A673 (cell line): ENCODE measurements around the gene BPIFB1. TPM values are rescaled to one million over a fixed set of nuclear protein-coding genes. Genes with fewer than 3 reads are reported as not detected.

ENCODE experiments used
- BruUV-seq: library from RNA; stranded (reverse); fragments of 400-500 nt; replicated peaks from 2 replicates; lab custom pipeline; 2021; lab: Mats Ljungman, UMichigan
- CTCF ChIA-PET: fragments of 300-600 bp; sonication (Branson Sonifier 250); formaldehyde crosslinking; loops from one replicate; lab custom pipeline; 2022; ENCODE audit warnings: antibody characterized with exemption; lab: Charles Lee
- POLR2A ChIA-PET: fragments of 300-600 bp; sonication (Branson Sonifier 250); formaldehyde crosslinking; loops from one replicate; lab custom pipeline; 2022; ENCODE audit warnings: antibody characterized with exemption; ENCODE audit not compliant: low non-redundant PET; lab: Charles Lee
- DNase-seq: peaks from one replicate; pipeline ENCODE4 v3.0.0-alpha.2; 2015; ENCODE audit warnings: low spot score
- H3K27ac ChIP-seq: fragments of 200-600 bp; sonication (generic); 2 replicates; pipeline ENCODE4 v1.5.1; 2016; ENCODE audit warnings: mixed run types, low read depth, mild to moderate bottlenecking, mixed read lengths, antibody characterized with exemption, low read length; ENCODE audit not compliant: poor library complexity, severe bottlenecking
- H3K27me3 ChIP-seq: fragments of 200-600 bp; sonication (generic); replicated peaks from 2 replicates; pipeline ENCODE4 v1.6.1; 2017; ENCODE audit warnings: mixed run types, low read depth, mild to moderate bottlenecking, mixed read lengths, antibody characterized with exemption, low read length; ENCODE audit not compliant: insufficient read depth, poor library complexity
- H3K36me3 ChIP-seq: fragments of 200-600 bp; sonication (generic); 2 replicates; pipeline ENCODE4 v1.6.1; 2016; ENCODE audit warnings: mixed run types, mild to moderate bottlenecking, mixed read lengths, antibody characterized with exemption, low read length; ENCODE audit not compliant: insufficient read depth, poor library complexity, severe bottlenecking
- H3K4me1 ChIP-seq: fragments of 200-600 bp; sonication (generic); 2 replicates; pipeline ENCODE4 v1.6.1; 2017; ENCODE audit warnings: mixed run types, mild to moderate bottlenecking, mixed read lengths, antibody characterized with exemption, low read length; ENCODE audit not compliant: insufficient read depth, poor library complexity, severe bottlenecking
- H3K4me3 ChIP-seq: fragments of 200-600 bp; sonication (generic); 2 replicates; pipeline ENCODE4 v1.5.1; 2016; ENCODE audit warnings: low read depth, mixed run types, mild to moderate bottlenecking, mixed read lengths, low read length; ENCODE audit not compliant: poor library complexity, severe bottlenecking
- H3K9me3 ChIP-seq: fragments of 200-600 bp; sonication (generic); 2 replicates; pipeline ENCODE4 v1.6.1; 2016; ENCODE audit warnings: mixed run types, low read depth, mild to moderate bottlenecking, mixed read lengths, antibody characterized with exemption, low read length; ENCODE audit not compliant: poor library complexity, severe bottlenecking
- CTCF ChIP-seq: fragments of 300-800, 200-600 bp; sonication (generic); conservative IDR thresholded peaks from 2 replicates; pipeline ENCODE4 v1.5.1; 2017; ENCODE audit warnings: low read depth, mild to moderate bottlenecking, antibody characterized with exemption, low read length, moderate library complexity, mixed read lengths
- EZH2 ChIP-seq: fragments of 200-600 bp; sonication (generic); IDR thresholded peaks from 2 replicates; pipeline ENCODE4 v1.6.1; 2017; ENCODE audit warnings: borderline replicate concordance, low read depth, mild to moderate bottlenecking, mixed read lengths, antibody characterized with exemption, low read length; ENCODE audit not compliant: poor library complexity, severe bottlenecking
- intact Hi-C: fragments of 100-400 bp; cut with micrococcal nuclease; formaldehyde crosslinking; loops from one replicate; pipeline ENCODE4 v1.10.0; 2022; ENCODE audit not compliant: unreplicated experiment
- total RNA-seq: library from RNA; stranded (reverse); gene quantifications from 2 replicates; pipeline ENCODE4 v1.2.3, GENCODE V29; 2021

BPIFB1 gene
- total RNA-seq, 1 experiment from 2014 or later, result not detected

GRCh38 chr20:33306807-33307206 lies 23.8 kb downstream of the BPIFB1 start:
- no peak for TF ChIP-seq CTCF
- TF ChIP-seq EZH2, result no peak
- H3K4me3 ChIP-seq, result no peak overlapping the region
- H3K4me1 ChIP-seq, result no peaks in the 10 kb centered on the region
- BruUV-seq, result no TSS peak
- intact Hi-C loops, result no loop called here
- ChIA-PET POLR2A (no interaction called here), CTCF (no interaction called here)
- H3K27ac ChIP-seq, result no peak overlapping the region
- no peaks in the 10 kb centered on the region for H3K9me3 ChIP-seq
- no peak for DNase-seq
- no peaks in the 10 kb centered on the region for H3K27me3 ChIP-seq
- H3K36me3 ChIP-seq, result no peaks in the 10 kb centered on the region

- H3K27ac ChIP-seq, result no peak overlapping the region
- H3K27me3 ChIP-seq, result no peaks in the 10 kb centered on the region
- no peaks in the 10 kb centered on the region for H3K36me3 ChIP-seq
- no peak for DNase-seq
- ChIA-PET POLR2A (no interaction called here), CTCF (no interaction called here)
- no TSS peak for BruUV-seq
- no peak for TF ChIP-seq CTCF
- no peak for TF ChIP-seq EZH2
- H3K4me1 ChIP-seq, result no peaks in the 10 kb centered on the region
- no peaks in the 10 kb centered on the region for H3K9me3 ChIP-seq
- no peak overlapping the region for H3K4me3 ChIP-seq
- intact Hi-C loops, result no loop called here
These were observed 25.7 kb downstream of the BPIFB1 start for GRCh38 chr20:33308668-33309067.

- H3K9me3 ChIP-seq, result no peaks in the 10 kb centered on the region
- intact Hi-C loops, result no loop called here
- TF ChIP-seq EZH2 (no peak), CTCF (no peak)
- ChIA-PET POLR2A (no interaction called here), CTCF (no interaction called here)
- no peak for DNase-seq
- no peak overlapping the region for H3K4me3 ChIP-seq
- H3K27me3 ChIP-seq, result no peaks in the 10 kb centered on the region
- H3K36me3 ChIP-seq, result no peaks in the 10 kb centered on the region
- no peak overlapping the region for H3K27ac ChIP-seq
- no TSS peak for BruUV-seq
- H3K4me1 ChIP-seq, result no peaks in the 10 kb centered on the region
These were observed 26.6 kb downstream of the BPIFB1 start for GRCh38 chr20:33309631-33310030.
